CD4-positive, alpha-beta T cell (primary cell): Measurements from ENCODE around the gene CMIP. TPM values are rescaled to one million over a fixed set of nuclear protein-coding genes. Genes with fewer than 3 reads are reported as not detected.

ENCODE experiments used
- ATAC-seq: fragments of 200-7000 bp; cut with Tn5 transposase; one replicate; pipeline ENCODE4 v1.10.0; 2022; ENCODE audit warnings: mild to moderate bottlenecking; ENCODE audit not compliant: poor library complexity
- CTCF ChIA-PET: fragments of 350-600 bp; sonication (Branson Sonifier 250); formaldehyde crosslinking; loops from one replicate; lab custom pipeline; 2021; ENCODE audit warnings: antibody characterized with exemption, inconsistent platforms; lab: Charles Lee
- POLR2A ChIA-PET: fragments of 350-600 bp; sonication (Branson Sonifier 250); formaldehyde crosslinking; loops from one replicate; lab custom pipeline; 2021; ENCODE audit warnings: antibody characterized with exemption, inconsistent platforms; lab: Charles Lee
- DNase-seq, 14 experiments: peaks; one replicate each; pipeline ENCODE4 v3.0.0-alpha.2; 2013 to 2020; ENCODE audit warnings: mixed read lengths in 2 of 14
- H3K27ac ChIP-seq, 2 donors: one replicate each; pipeline versions ENCODE4 v1.5.1 to v1.7.0; 2013; ENCODE audit warnings: low read length in 2 of 2, low read depth in 1 of 2, mild to moderate bottlenecking in 1 of 2
- H3K27me3 ChIP-seq, 2 experiments: 1 replicate in 1 of 2; 2 replicates in 1 of 2; pipeline versions ENCODE4 v1.6.1 to v1.7.0; 2013; ENCODE audit warnings: low read length in 2 of 2, control low read depth in 1 of 2, mild to moderate bottlenecking in 1 of 2, moderate library complexity in 1 of 2; ENCODE audit not compliant: insufficient read depth in 2 of 2, control insufficient read depth in 1 of 2
- H3K36me3 ChIP-seq: one replicate; pipeline ENCODE4 v1.6.1; 2013; ENCODE audit warnings: low read length, control low read depth; ENCODE audit not compliant: insufficient read depth
- H3K4me1 ChIP-seq: one replicate; pipeline ENCODE4 v1.6.1; 2013; ENCODE audit warnings: low read length, control low read depth; ENCODE audit not compliant: insufficient read depth
- H3K4me3 ChIP-seq: one replicate; pipeline ENCODE4 v1.5.1; 2013; ENCODE audit warnings: mild to moderate bottlenecking, low read length, moderate library complexity
- H3K9me3 ChIP-seq, 2 experiments: 1 replicate in 1 of 2; 2 replicates in 1 of 2; pipeline versions ENCODE4 v1.6.1 to v1.7.0; 2013; ENCODE audit warnings: low read length in 2 of 2, mild to moderate bottlenecking in 2 of 2, control low read depth in 1 of 2, moderate library complexity in 1 of 2; ENCODE audit not compliant: control insufficient read depth in 1 of 2, insufficient read depth in 1 of 2
- H3K27ac Mint-ChIP-seq: one replicate; pipeline ENCODE4 v1.8.0; 2020; ENCODE audit warnings: mixed read lengths
- H3K27me3 Mint-ChIP-seq: one replicate; pipeline ENCODE4 v1.8.0; 2021; ENCODE audit warnings: mixed read lengths
- H3K36me3 Mint-ChIP-seq: one replicate; pipeline ENCODE4 v1.8.0; 2021; ENCODE audit warnings: low read depth, mixed read lengths
- H3K4me1 Mint-ChIP-seq: one replicate; pipeline ENCODE4 v1.8.0; 2021; ENCODE audit warnings: low read depth, mixed read lengths
- H3K4me3 Mint-ChIP-seq: one replicate; pipeline ENCODE4 v1.8.0; 2020; ENCODE audit warnings: mild to moderate bottlenecking, mixed read lengths
- H3K9me3 Mint-ChIP-seq: one replicate; pipeline ENCODE4 v1.8.0; 2020; ENCODE audit warnings: mixed read lengths
- intact Hi-C, 2 experiments: fragments of 100-400 bp; cut with DNase I in 1 of 2; cut with micrococcal nuclease in 1 of 2; formaldehyde crosslinking; loops; one replicate each; pipeline versions ENCODE4 v1.15.1 to v1.9.0; 2023 to 2025; cut with DNase I, micrococcal nuclease
- total RNA-seq, 174 experiments: library from RNA in 2 of 174; stranded (reverse) in 2 of 174; gene quantifications; one replicate each; pipeline ENCODE4 v1.2.3 and lab custom pipeline; 2021 to 2026
- TF ChIP-seq, protein P1 (sequence below): fragments of 200-600 bp; IDR thresholded peaks from one replicate; pipeline ENCODE4 v1.8.0; 2022; ENCODE audit warnings: antibody characterized with exemption, mild to moderate bottlenecking

CMIP gene
- total RNA-seq, 2 experiments from 2014 or later, result 33.5 to 35.3 TPM

- CTCF ChIA-PET, result no interaction called here
- TF ChIP-seq, protein P1, sequence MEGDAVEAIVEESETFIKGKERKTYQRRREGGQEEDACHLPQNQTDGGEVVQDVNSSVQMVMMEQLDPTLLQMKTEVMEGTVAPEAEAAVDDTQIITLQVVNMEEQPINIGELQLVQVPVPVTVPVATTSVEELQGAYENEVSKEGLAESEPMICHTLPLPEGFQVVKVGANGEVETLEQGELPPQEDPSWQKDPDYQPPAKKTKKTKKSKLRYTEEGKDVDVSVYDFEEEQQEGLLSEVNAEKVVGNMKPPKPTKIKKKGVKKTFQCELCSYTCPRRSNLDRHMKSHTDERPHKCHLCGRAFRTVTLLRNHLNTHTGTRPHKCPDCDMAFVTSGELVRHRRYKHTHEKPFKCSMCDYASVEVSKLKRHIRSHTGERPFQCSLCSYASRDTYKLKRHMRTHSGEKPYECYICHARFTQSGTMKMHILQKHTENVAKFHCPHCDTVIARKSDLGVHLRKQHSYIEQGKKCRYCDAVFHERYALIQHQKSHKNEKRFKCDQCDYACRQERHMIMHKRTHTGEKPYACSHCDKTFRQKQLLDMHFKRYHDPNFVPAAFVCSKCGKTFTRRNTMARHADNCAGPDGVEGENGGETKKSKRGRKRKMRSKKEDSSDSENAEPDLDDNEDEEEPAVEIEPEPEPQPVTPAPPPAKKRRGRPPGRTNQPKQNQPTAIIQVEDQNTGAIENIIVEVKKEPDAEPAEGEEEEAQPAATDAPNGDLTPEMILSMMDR, result no peak
- no peaks in the 10 kb centered on the region for H3K27me3 ChIP-seq
- no peak for DNase-seq
- no peak for ATAC-seq
- peaks cover 27% of the 10 kb centered on the region for H3K36me3 ChIP-seq
- Mint-ChIP-seq H3K9me3 (no peaks in the 10 kb centered on the region), H3K4me3 (no peak overlapping the region), H3K27me3 (no peaks in the 10 kb centered on the region), H3K36me3 (peaks cover 38% of the 10 kb centered on the region), H3K4me1 (no peaks in the 10 kb centered on the region), H3K27ac (no peak overlapping the region)
- POLR2A ChIA-PET, result no interaction called here
- H3K4me1 ChIP-seq, result no peaks in the 10 kb centered on the region
- no peak overlapping the region for H3K27ac ChIP-seq
- no peaks in the 10 kb centered on the region for H3K9me3 ChIP-seq
- intact Hi-C loops, result no loop called here
- no peak overlapping the region for H3K4me3 ChIP-seq
Observed at GRCh38 chr16:81606039-81606438, 161.4 kb downstream of the CMIP start.

- H3K9me3 ChIP-seq, result no peaks in the 10 kb centered on the region
- H3K4me3 ChIP-seq, result no peak overlapping the region
- no peaks in the 10 kb centered on the region for H3K27me3 ChIP-seq
- no peak overlapping the region for H3K4me3 Mint-ChIP-seq
- peaks cover 45% of the 10 kb centered on the region for H3K36me3 Mint-ChIP-seq
- no peaks in the 10 kb centered on the region for H3K4me1 Mint-ChIP-seq
- POLR2A ChIA-PET, result no interaction called here
- no peak for DNase-seq
- H3K4me1 ChIP-seq, result no peaks in the 10 kb centered on the region
- no peak overlapping the region for H3K27ac ChIP-seq
- no peaks in the 10 kb centered on the region for H3K9me3 Mint-ChIP-seq
- H3K27ac Mint-ChIP-seq, result no peak overlapping the region
- TF ChIP-seq, protein P1, result no peak
- no peak for ATAC-seq
- intact Hi-C loops, result no loop called here
- peaks cover 27% of the 10 kb centered on the region for H3K36me3 ChIP-seq
- no peaks in the 10 kb centered on the region for H3K27me3 Mint-ChIP-seq
- CTCF ChIA-PET, result interaction anchor here (1.2 kb wide), 1 partner anchor 9 kb away, joined by 3 read pairs; no protein-coding TSS in a partner anchor
Observed at GRCh38 chr16:81607006-81607405, 162.4 kb downstream of the CMIP start.

DNA sequence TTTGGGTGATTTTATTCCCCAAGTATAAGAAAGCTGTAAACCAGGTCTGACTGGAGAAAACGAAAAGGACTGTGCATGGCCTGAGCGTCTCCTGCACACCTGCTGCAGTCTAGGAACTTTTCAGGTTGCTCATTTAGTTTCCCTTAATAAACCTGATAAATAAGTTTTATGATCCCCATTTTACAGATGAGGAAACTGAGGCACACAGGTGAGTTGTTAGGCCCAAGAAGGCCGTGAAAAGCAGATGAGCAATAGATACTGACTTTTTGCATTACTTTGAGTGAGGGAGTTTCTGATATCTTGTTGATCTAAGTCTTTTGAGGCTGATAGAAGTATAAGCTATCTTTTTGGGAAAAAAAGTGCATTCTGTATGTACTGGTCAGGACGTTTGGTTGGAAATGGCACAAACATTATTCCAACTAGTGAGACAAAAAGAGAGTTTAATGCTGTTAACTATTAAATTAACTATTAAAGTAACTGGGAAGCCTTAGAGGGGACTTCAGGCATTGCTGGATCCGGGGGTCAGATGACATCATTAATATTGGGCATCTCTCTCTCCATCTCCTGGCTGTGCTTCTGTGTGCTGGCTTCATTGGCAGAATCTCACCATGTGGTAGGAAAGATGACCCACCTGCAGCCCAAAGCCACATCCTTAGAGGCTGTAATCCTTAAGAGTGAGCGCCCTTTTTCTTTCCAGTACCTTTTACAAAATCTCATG lies 163.4 kb downstream of the CMIP start:
- H3K4me3 Mint-ChIP-seq, result no peak overlapping the region
- H3K4me1 ChIP-seq, result no peaks in the 10 kb centered on the region
- H3K27me3 Mint-ChIP-seq, result no peaks in the 10 kb centered on the region
- no peaks in the 10 kb centered on the region for H3K27me3 ChIP-seq
- no peak overlapping the region for H3K27ac Mint-ChIP-seq
- no peaks in the 10 kb centered on the region for H3K9me3 Mint-ChIP-seq
- no peaks in the 10 kb centered on the region for H3K9me3 ChIP-seq
- no peaks in the 10 kb centered on the region for H3K4me1 Mint-ChIP-seq
- peaks cover 45% of the 10 kb centered on the region for H3K36me3 Mint-ChIP-seq
- no peak for DNase-seq
- no peak overlapping the region for H3K27ac ChIP-seq
- CTCF ChIA-PET, result interaction anchor here (1.2 kb wide), 1 partner anchor 9 kb away, joined by 3 read pairs; no protein-coding TSS in a partner anchor
- TF ChIP-seq, protein P1, result no peak
- peaks cover 27% of the 10 kb centered on the region for H3K36me3 ChIP-seq
- POLR2A ChIA-PET, result no interaction called here
- intact Hi-C loops, result no loop called here
- no peak for ATAC-seq
- H3K4me3 ChIP-seq, result no peak overlapping the region
